SU-DHL-6 (cell line): ENCODE data around the gene SETDB2.

ENCODE experiments used
- CTCF ChIP-seq: fragments of 200-600 bp; sonication (generic); IDR thresholded peaks from one replicate; pipeline ENCODE4 v1.5.1; 2017; ENCODE audit warnings: antibody characterized with exemption, mild to moderate bottlenecking, low read length, moderate library complexity; ENCODE audit not compliant: insufficient read depth, poor library complexity, severe bottlenecking
- EZH2phosphoT487 ChIP-seq: fragments of 200-600 bp; sonication (generic), shearing (Covaris generic); conservative IDR thresholded peaks from 2 replicates; pipeline ENCODE4 v1.6.1; 2018; ENCODE audit warnings: mild to moderate bottlenecking, antibody characterized with exemption, low read length, moderate library complexity, mixed read lengths

GRCh38 chr13:49466292-49466838, 22.3 kb downstream of the SETDB2 start:
- no peak for TF ChIP-seq EZH2phosphoT487
- TF ChIP-seq CTCF: no peak
